Germinal center (tissue), 1 donor: ENCODE data around the gene GBA3.

ENCODE experiments used
- DNase-seq: peaks from one replicate; pipeline ENCODE4 v3.0.0; 2012; ENCODE audit warnings: mixed read lengths, low spot score

Gene GBA3

GRCh38 chr4:22695917-22696316 lies 3.2 kb downstream of the GBA3 start:
- no peak for DNase-seq

DNA sequence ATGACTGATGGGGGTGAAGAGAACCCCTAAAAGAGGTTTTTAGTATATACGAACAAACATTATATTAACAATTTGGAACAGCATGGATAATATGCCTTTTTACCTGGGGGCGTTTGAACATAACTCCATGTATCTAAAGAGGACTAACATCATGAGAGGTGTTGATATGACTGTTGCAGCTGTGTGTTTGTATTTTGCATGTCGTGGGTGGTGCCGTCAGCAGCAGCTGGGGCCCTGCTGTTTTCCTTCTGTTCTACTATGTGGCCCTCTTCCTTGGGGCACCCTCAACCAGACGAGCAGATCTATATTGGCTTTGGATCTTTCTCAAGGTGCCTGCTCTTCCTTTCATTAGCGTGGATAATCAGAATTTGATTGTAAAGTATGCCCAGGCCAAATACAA lies 11.2 kb downstream of the GBA3 start:
- DNase-seq, result no peak

GRCh38 chr4:22707390-22707789 lies 14.7 kb downstream of the GBA3 start:
- no peak for DNase-seq

DNA sequence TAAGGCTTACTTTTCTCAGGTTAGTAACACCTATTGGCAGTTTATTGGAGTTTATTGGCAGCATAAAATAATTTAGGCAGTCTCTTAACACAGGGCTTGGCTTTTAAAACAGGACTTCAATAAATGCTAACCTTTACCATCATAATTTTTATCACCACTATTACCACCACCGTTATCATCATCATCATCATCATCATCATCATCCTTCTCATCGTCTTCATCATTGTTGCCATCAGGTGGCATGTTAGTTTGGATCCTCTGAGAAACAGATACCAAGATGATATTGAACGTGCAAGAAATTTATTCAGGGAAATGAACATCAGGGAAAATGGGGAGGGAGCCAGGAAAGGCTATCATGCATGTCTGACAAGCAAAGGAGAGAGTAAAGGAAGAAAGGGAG lies 16.2 kb downstream of the GBA3 start:
- DNase-seq, result no peak

DNA sequence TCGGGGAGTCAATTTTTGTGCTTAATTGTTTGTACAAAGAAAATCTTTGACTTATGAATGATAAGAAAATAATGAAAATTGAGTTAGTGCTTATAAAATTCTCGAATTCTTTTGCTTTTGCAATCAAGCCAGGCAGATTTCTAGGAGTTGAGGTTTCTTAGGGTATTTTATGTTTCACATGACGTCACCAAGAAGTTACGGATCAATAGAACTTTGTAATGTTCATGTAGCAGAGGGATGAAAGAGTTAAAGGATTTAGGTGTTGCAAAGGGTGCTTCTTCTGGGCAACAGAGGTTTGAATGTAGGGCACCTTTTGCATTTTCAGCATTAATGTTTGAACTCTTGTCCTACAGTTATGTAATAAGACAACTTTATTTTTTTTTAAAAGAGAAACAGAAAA lies 19.4 kb downstream of the GBA3 start:
- DNase-seq, result no peak

DNA sequence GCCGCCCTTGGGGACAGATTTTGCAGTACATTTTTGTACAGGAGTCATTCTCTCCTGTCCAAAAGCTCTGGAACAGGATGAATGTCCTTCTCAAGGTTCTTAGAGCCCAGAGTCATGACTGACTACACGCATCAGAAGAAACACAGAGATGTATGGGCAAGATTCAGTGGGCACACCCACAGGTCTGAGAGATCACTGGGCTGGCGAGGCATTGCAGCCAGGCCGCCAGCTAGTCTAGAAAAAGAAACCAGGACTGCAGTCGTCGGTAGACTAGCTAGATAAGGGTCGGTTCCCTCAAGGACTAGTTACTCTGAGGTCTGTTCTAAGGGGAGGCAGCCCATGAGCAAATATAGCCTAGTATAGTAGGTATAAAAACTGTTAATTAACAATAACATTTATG lies 19.8 kb downstream of the GBA3 start:
- DNase-seq, result no peak

DNA sequence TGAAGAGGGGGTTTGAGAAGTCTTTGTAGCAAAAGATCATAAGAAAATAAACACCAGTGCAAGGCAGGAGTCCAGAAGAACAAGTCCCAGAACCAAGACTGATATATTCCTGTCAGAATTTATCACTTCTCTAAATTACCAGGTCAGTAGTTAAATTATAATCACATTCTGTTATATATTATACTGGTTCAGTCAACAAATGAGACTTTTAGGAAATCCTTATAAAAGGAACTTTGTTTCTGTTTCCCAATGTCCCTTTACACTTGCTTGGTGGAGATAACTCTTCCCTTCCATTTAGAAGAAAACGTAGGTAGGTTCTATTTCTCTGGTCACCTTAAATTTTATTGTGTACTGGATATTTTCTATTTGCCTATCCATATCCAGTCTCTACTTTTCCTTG lies 21.1 kb downstream of the GBA3 start:
- DNase-seq, result no peak

GRCh38 chr4:22719218-22719617 lies 26.5 kb downstream of the GBA3 start:
- no peak for DNase-seq

GRCh38 chr4:22720091-22720490 lies 27.4 kb downstream of the GBA3 start:
- DNase-seq, result no peak

DNA sequence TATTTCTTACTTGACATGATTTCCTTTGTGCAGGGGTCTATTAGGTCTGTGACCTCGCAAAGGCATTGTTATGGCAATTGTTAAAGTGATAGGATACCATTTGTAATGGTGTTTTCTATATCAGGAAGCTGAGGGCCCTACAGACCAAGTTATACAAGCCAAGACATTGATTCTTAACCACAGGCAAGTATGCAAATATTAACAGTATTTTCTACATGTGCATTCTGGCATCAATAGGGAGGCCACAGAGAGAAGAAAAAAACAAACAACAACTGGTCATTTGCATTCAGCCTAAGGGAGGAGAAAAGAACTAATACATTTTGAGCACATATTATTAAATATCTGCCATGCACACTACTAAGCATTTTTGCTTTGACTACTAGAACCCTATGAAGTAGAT lies 28.5 kb downstream of the GBA3 start:
- no peak for DNase-seq

- DNase-seq, result no peak
Observed at GRCh38 chr4:22730021-22730420, 37.3 kb downstream of the GBA3 start.

DNA sequence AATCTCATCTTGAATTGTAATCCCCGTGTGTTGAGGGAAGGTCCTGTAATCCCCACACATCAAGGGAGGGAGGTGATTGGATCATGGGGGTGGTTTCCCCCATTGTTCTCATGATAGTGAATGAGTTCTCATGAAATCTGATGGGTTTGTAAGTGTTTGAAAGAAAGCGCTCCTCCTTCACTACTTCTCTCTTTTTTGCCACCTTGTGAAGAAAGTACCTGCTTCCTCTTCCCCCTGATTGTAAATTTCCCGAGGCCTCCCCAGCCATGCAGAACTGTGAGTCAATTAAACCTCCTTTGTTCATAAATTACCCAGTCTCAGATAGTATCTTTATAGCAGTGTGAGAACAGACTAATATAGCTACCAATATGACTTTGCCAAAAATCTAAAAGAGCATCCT lies 41.1 kb downstream of the GBA3 start:
- no peak for DNase-seq

- DNase-seq, result no peak
Observed at GRCh38 chr4:22736912-22737311, 44.2 kb downstream of the GBA3 start.

DNA sequence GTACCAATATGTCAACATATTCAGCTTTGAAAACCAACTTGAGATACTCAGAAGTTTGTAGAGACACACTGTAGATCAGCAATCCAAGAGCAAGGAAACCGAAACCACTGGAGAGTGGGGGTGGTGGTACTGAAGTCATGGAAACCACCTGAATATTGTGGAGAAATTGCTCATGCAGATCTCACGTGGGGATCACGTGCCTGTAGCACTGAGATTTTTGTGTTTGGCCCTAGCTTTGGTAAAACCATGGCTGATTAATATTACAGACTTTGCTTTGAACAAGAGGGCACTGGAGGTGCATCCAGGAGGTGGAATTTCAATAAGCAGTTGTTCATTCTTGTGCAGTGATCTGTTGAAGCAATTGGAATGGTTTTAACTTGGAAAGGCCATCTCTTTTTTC lies 47.2 kb downstream of the GBA3 start:
- DNase-seq, result no peak

DNA sequence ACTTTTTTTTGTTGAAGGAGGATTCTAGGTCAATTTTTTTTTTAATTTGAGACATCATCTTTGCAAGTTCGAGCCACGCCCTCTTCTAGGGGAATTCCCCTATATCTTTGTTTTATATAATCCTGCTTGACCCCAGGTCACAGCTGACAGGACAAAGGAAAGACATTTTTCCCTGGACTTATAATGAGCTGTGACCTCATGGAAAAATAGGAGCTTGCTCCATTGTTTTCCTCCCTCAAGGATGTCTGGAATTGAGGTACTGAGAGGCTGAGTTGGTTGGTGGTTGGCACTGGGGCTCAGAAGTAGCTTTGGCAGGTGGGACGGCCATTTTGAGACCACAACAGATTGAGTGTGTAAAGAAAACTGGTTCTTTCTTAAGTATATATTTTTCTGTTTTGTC lies 49.0 kb downstream of the GBA3 start:
- DNase-seq, result no peak

DNA sequence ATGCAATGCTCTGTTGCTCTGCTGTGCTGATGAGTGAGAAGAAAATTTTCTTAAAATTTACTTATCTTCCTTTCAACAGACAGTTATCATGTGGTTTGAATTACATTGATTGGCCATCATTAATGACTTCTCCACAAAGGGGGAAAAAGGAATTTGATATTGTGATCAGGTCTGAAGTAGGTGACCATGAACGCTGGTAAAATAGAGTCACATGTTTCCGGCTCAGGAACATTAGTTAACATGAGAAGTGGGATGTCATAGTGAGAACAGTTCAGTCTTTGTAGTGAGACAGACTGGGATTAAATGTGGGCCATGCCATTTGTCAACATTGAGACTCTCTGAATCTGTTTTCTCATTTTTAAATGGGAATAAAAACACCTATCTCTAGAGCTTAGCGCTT lies 50.6 kb downstream of the GBA3 start:
- no peak for DNase-seq

GRCh38 chr4:22744478-22745062 lies 51.8 kb downstream of the GBA3 start:
- no peak for DNase-seq

DNA sequence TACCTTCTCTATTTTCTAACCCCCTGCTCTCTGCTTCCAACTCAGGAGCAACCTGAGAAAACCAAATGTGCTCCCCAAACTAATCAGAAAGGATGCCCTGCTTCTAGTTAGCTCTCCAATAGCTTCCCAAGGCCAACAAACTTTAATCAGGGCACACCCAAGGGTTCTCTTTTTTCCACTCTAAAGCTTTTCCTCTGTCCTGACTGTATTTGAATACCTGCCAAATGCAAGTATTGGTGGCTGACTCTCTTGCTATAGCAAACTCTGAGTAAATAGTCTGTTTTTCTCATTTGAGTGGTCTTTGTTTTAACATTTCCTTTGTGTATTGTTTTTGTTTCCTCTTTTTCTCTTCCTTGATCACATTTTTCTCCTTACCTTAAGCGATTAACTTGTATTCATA lies 52.5 kb downstream of the GBA3 start:
- no peak for DNase-seq

DNA sequence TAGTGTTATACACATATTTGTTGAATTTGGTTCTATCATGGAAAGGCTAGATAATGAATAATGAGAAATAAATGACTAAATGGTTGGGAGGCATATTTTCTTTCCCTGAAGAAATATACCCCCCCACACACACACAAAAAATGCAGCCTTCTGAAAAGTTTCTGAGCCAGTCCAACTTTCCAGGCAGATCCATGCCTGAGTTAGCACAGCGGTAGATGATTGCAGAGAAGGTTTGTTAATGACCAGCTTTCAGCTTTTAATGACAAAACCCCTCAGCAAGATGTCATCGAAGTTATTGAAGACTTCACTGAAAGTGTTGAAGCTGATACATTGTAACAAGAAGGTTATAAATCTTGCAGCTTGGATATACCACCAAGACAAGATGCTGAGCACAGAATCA lies 61.4 kb downstream of the GBA3 start:
- DNase-seq, result no peak

- no peak for DNase-seq
Observed at GRCh38 chr4:22762548-22762947, 69.8 kb downstream of the GBA3 start.

DNA sequence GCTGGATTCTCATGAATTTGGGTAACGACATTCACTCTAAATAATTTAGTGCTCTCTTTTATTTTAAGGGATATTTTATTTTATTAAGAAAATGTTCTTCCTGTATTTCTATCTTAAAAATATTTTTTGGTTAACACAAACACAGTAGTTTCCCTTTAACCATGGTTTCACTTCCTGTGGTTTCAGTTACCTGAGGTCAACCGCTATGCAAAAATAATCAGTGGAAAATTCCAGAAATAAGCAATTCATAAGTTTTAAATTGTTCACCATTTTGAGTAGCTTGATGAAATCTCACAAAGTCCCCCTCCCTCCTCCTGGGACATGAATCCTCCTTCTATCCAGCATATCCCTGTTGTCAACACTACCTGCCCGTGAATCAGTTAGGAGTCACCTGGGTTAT lies 71.4 kb downstream of the GBA3 start:
- no peak for DNase-seq

DNA sequence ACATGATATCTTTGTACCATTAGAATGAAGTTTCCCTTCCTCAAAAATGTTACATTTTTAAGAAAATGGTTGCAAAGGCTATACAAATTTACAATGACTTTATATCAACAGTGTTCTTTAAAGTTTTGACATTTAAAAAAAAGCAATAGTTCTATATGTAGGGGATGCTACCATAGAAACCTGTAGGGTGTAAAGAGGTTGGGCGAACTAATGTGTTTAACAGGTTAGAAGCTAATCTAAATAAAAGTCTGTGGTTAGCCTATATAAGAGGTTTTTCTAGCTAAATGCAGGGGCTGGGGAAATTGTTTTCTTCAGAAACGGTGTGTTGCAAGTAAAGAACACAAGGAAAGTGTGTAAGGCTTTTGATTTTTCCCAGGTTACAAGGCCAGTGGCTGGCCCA lies 73.3 kb downstream of the GBA3 start:
- no peak for DNase-seq

DNA sequence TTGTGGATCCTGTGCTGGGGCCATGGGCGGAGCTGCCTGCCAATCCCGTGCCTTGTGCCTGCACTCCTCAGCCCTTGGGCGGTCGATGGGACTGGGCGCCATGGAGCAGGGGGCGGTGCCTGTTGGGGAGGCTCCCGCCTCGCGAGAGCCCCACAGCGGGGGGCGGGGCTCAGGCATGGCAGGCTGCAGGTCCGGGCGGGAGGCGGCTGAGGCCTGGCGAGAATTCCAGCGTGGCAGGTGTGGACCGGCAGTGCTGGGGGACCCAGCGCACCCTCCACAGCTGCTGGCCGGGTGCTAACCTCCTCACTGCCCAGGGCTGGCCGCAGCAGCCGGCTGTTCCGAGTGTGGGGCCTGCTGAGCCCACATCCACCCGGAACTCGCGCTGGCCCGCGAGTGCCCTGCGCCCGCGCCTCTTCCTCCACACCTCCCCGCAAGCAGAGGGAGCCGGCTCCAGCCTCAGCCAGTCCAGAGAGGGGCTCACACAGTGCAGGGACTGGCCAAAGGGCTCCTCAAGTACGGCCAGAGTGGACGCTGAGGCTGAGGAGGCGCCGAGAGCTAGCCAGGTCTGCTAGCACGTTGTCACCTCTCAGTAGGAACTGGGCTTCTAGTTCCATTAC lies 85.9 kb downstream of the GBA3 start:
- no peak for DNase-seq

- no peak for DNase-seq
Observed at GRCh38 chr4:22780317-22780716, 87.6 kb downstream of the GBA3 start.

GRCh38 chr4:22780797-22781196 lies 88.1 kb downstream of the GBA3 start:
- DNase-seq, result no peak
